CD4-positive, CD25-positive, alpha-beta regulatory T cell (primary cell): ENCODE results near the gene C19orf73. TPM values are rescaled to one million over a fixed set of nuclear protein-coding genes. Genes with fewer than 3 reads are reported as not detected.
"Not testable (repeated sequence)": the region's sequence is repeated elsewhere in the genome, so short reads cannot be mapped to it uniquely, and the experiment has no call there.

Experiments
- ATAC-seq, 2 donors: fragments of 150-1000 bp; cut with Tn5 transposase; one replicate each; pipeline ENCODE4 v1.10.0; 2021; ENCODE audit warnings: low read depth in 2 of 2, moderate number of reproducible peaks in 2 of 2, moderate library complexity in 1 of 2
- DNase-seq, 3 donors: peaks; one replicate each; pipeline versions ENCODE4 v3.0.0 to v3.0.0-alpha.2; 2012 to 2022; ENCODE audit warnings: mixed read lengths in 1 of 3
- H3K27ac ChIP-seq: one replicate; pipeline ENCODE4 v1.7.0; 2013; ENCODE audit warnings: mild to moderate bottlenecking, low read length; ENCODE audit not compliant: insufficient read depth, poor library complexity, severe bottlenecking
- H3K27me3 ChIP-seq: one replicate; pipeline ENCODE4 v1.7.0; 2013; ENCODE audit warnings: low read length; ENCODE audit not compliant: control insufficient read depth, insufficient read depth
- H3K36me3 ChIP-seq: one replicate; pipeline ENCODE4 v1.7.0; 2013; ENCODE audit warnings: mild to moderate bottlenecking, low read length, moderate library complexity; ENCODE audit not compliant: control insufficient read depth, insufficient read depth
- H3K4me1 ChIP-seq: 2 replicates; pipeline ENCODE4 v1.7.0; 2013; ENCODE audit warnings: mild to moderate bottlenecking, low read length; ENCODE audit not compliant: insufficient read depth, control insufficient read depth, poor library complexity, severe bottlenecking
- H3K4me3 ChIP-seq: one replicate; pipeline ENCODE4 v1.7.0; 2013; ENCODE audit warnings: low read depth, mild to moderate bottlenecking, low read length, moderate library complexity
- H3K9me3 ChIP-seq, 2 experiments: 1 replicate in 1 of 2; 2 replicates in 1 of 2; pipeline ENCODE4 v1.7.0; 2013; ENCODE audit warnings: low read length in 2 of 2, mild to moderate bottlenecking in 1 of 2, moderate library complexity in 1 of 2; ENCODE audit not compliant: control insufficient read depth in 2 of 2
- H3K27ac Mint-ChIP-seq, 3 donors: one replicate each; pipeline ENCODE4 v1.8.0; 2020 to 2022; ENCODE audit warnings: mild to moderate bottlenecking in 3 of 3, mixed read lengths in 3 of 3, moderate library complexity in 2 of 3
- H3K27me3 Mint-ChIP-seq: one replicate; pipeline ENCODE4 v1.8.0; 2022; ENCODE audit warnings: mild to moderate bottlenecking, mixed read lengths
- H3K36me3 Mint-ChIP-seq: one replicate; pipeline ENCODE4 v1.8.0; 2020; ENCODE audit warnings: mixed read lengths
- H3K4me1 Mint-ChIP-seq, 4 donors: one replicate each; pipeline ENCODE4 v1.8.0; 2020 to 2022; ENCODE audit warnings: mixed read lengths in 4 of 4, mild to moderate bottlenecking in 1 of 4
- H3K4me3 Mint-ChIP-seq, 4 donors: one replicate each; pipeline ENCODE4 v1.8.0; 2020 to 2022; ENCODE audit warnings: mild to moderate bottlenecking in 4 of 4, mixed read lengths in 4 of 4, moderate library complexity in 3 of 4
- H3K9me3 Mint-ChIP-seq, 7 donors: one replicate each; pipeline ENCODE4 v1.8.0; 2020 to 2022; ENCODE audit warnings: mixed read lengths in 7 of 7, mild to moderate bottlenecking in 3 of 7, moderate library complexity in 2 of 7
- polyA plus RNA-seq, 4 donors: library from polyadenylated mRNA; unstranded; fragments of 300-500 nt; fragmentation: Illumina TruSeq; gene quantifications; one replicate each; pipeline ENCODE4 v1.2.3, GENCODE V29; 2021
- total RNA-seq: library from RNA; stranded (reverse); gene quantifications from one replicate; pipeline ENCODE4 v1.2.3, GENCODE V29; 2022

Gene C19orf73
- total and polyA plus RNA-seq, 5 donors from 2014 or later: 1.1 to 3.7 (median 1.7) TPM

DNA sequence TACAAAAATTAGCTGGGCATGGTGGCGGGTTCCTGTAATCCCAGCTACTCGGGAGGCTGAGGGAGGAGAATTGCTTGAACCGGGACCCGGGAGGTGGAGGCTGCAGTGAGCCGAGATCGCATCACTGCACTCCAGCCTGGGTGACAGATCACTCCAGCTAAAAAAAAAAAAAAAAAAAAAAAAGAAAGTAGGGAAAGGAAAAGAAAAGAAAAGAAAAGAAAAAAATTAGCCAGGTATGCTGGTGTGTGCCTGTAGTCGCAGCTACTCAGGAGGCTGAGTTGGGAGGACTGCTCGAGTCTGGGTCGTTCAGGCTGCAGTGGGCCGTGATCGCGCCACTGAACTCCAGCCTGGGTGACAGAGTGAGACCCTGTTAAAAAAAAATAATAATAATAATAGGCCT, 8.3 kb upstream of the C19orf73 start:
- H3K27ac ChIP-seq, H3K27ac Mint-ChIP-seq, H3K36me3 ChIP-seq, H3K9me3 ChIP-seq, H3K36me3 Mint-ChIP-seq, ATAC-seq, H3K4me3 ChIP-seq, DNase-seq, H3K27me3 ChIP-seq, H3K9me3 Mint-ChIP-seq: not testable (repeated sequence)
- Mint-ChIP-seq H3K4me1 (peaks cover 0 to 22% (median 9%) of the 10 kb centered on the region in 4 donors), H3K27me3 (peaks cover 26% of the 10 kb centered on the region), H3K4me3 (peak overlapping the region; percentile 44 to 92 (median 69))
- peaks cover 12% of the 10 kb centered on the region for H3K4me1 ChIP-seq

- Histone ChIP-seq H3K4me3 (no peak overlapping the region), H3K36me3 (no peaks in the 10 kb centered on the region), H3K4me1 (peaks cover 12% of the 10 kb centered on the region), H3K9me3 (no peaks in the 10 kb centered on the region), H3K27me3 (no peaks in the 10 kb centered on the region), H3K27ac (no peak overlapping the region)
- H3K27me3 Mint-ChIP-seq: peaks cover 27% of the 10 kb centered on the region
- peaks cover 0 to 22% (median 9%) of the 10 kb centered on the region in 4 donors for H3K4me1 Mint-ChIP-seq
- ATAC-seq (no peak), DNase-seq (no peak)
- H3K4me3 Mint-ChIP-seq: peak overlapping the region in 2 of 4 donors; percentile 21 to 48
- no peaks in the 10 kb centered on the region for H3K36me3 Mint-ChIP-seq
- peak overlapping the region in 1 of 3 donors; percentile 71 for H3K27ac Mint-ChIP-seq
- peaks cover 0 to 3% (median 0%) of the 10 kb centered on the region in 7 donors for H3K9me3 Mint-ChIP-seq
These were observed 7.6 kb upstream of the C19orf73 start for GRCh38 chr19:49126575-49126974.

- H3K4me1 ChIP-seq: peaks cover 14% of the 10 kb centered on the region
- peak overlapping the region in 1 of 3 donors; percentile 48 for H3K27ac Mint-ChIP-seq
- H3K4me3 Mint-ChIP-seq: no peak overlapping the region
- H3K9me3 ChIP-seq: no peaks in the 10 kb centered on the region
- ATAC-seq (no peak), DNase-seq (no peak)
- peaks cover 36% of the 10 kb centered on the region for H3K27me3 Mint-ChIP-seq
- no peak overlapping the region for H3K27ac ChIP-seq
- peaks cover 0 to 3% (median 0%) of the 10 kb centered on the region in 7 donors for H3K9me3 Mint-ChIP-seq
- H3K36me3 ChIP-seq: no peaks in the 10 kb centered on the region
- H3K4me1 Mint-ChIP-seq: peaks cover 0 to 30% (median 16%) of the 10 kb centered on the region in 4 donors
- no peaks in the 10 kb centered on the region for H3K27me3 ChIP-seq
- no peak overlapping the region for H3K4me3 ChIP-seq
- no peaks in the 10 kb centered on the region for H3K36me3 Mint-ChIP-seq
These were observed 6.2 kb upstream of the C19orf73 start for GRCh38 chr19:49125025-49125731.

DNA sequence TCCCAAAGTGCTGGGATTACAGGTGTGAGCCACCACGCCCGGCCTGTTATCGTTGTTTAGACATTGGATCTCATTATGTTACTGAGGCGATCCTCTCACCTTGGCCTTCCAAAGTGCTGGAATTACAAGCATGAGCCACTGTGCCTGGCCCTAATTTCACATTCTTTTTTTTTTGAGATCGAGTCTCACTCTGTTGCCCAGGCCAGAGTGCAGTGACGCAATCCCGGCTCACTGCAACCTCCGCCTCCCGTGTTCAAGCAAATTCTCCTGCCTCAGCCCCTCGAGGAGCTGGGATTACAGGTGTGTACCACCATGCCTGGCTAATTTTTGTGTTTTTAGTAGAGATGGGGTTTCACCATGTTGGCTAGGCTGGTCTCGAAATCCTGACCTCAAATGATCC, 4.3 kb upstream of the C19orf73 start:
- not testable (repeated sequence) for H3K4me3 ChIP-seq, H3K36me3 Mint-ChIP-seq, H3K27ac ChIP-seq, H3K27me3 ChIP-seq, H3K36me3 ChIP-seq, DNase-seq, H3K9me3 Mint-ChIP-seq, H3K9me3 ChIP-seq, H3K27ac Mint-ChIP-seq, ATAC-seq
- Mint-ChIP-seq H3K4me1 (peaks cover 0 to 21% (median 15%) of the 10 kb centered on the region in 4 donors), H3K4me3 (peak overlapping the region in 1 of 4 donors; percentile 52), H3K27me3 (peaks cover 38% of the 10 kb centered on the region)
- H3K4me1 ChIP-seq: peaks cover 22% of the 10 kb centered on the region

- peaks cover 26% of the 10 kb centered on the region for H3K4me1 ChIP-seq
- H3K36me3 Mint-ChIP-seq, H3K27ac Mint-ChIP-seq, H3K36me3 ChIP-seq, H3K9me3 ChIP-seq, H3K27me3 ChIP-seq, H3K9me3 Mint-ChIP-seq, ATAC-seq, H3K4me3 ChIP-seq, DNase-seq, H3K27ac ChIP-seq: not testable (repeated sequence)
- peaks cover 0 to 25% (median 17%) of the 10 kb centered on the region in 4 donors for H3K4me1 Mint-ChIP-seq
- peak overlapping the region in 2 of 4 donors; percentile 43 to 48 for H3K4me3 Mint-ChIP-seq
- peaks cover 38% of the 10 kb centered on the region for H3K27me3 Mint-ChIP-seq
These were observed 2.9 kb upstream of the C19orf73 start for GRCh38 chr19:49121841-49122240.

- Histone ChIP-seq H3K27ac (no peak overlapping the region), H3K4me1 (peaks cover 26% of the 10 kb centered on the region), H3K27me3 (no peaks in the 10 kb centered on the region), H3K36me3 (no peaks in the 10 kb centered on the region), H3K9me3 (no peaks in the 10 kb centered on the region), H3K4me3 (no peak overlapping the region)
- Mint-ChIP-seq H3K9me3 (no peaks in the 10 kb centered on the region), H3K36me3 (no peaks in the 10 kb centered on the region), H3K4me1 (peaks cover 0 to 33% (median 23%) of the 10 kb centered on the region in 4 donors), H3K4me3 (peak overlapping the region; percentile 82 to 93 (median 86)), H3K27me3 (peaks cover 38% of the 10 kb centered on the region), H3K27ac (peak overlapping the region; percentile 21 to 51 (median 36))
- DNase-seq (no peak), ATAC-seq (no peak)
These were observed 1.9 kb upstream of the C19orf73 start for GRCh38 chr19:49120868-49121267.

- peak overlapping the region in 2 of 3 donors; percentile 36 to 51 for H3K27ac Mint-ChIP-seq
- peaks cover 2 to 34% (median 24%) of the 10 kb centered on the region in 4 donors for H3K4me1 Mint-ChIP-seq
- Histone ChIP-seq H3K4me1 (peaks cover 26% of the 10 kb centered on the region), H3K9me3 (no peaks in the 10 kb centered on the region), H3K27me3 (no peaks in the 10 kb centered on the region), H3K36me3 (no peaks in the 10 kb centered on the region), H3K4me3 (no peak overlapping the region), H3K27ac (no peak overlapping the region)
- no peak for DNase-seq
- H3K4me3 Mint-ChIP-seq: peak overlapping the region; percentile 82 to 93 (median 86)
- peaks cover 38% of the 10 kb centered on the region for H3K27me3 Mint-ChIP-seq
- no peaks in the 10 kb centered on the region for H3K9me3 Mint-ChIP-seq
- no peaks in the 10 kb centered on the region for H3K36me3 Mint-ChIP-seq
- ATAC-seq: no peak
These were observed 1.4 kb upstream of the C19orf73 start for GRCh38 chr19:49120325-49120683.
